Melanocyte of skin (primary cell): ENCODE data around the gene MEIG1. TPM values are rescaled to one million over a fixed set of nuclear protein-coding genes. Genes with fewer than 3 reads are reported as not detected.

Source experiments
- total RNA-seq, 2 donors: library from RNA; depleted of rRNA; stranded (reverse); fragments of >200 nt; gene quantifications; 2 replicates each; pipeline ENCODE4 v1.2.3, GENCODE V29; 2012

MEIG1 gene
- under 1 TPM in 1 of 2 donors, not detected in 1; 0.34 TPM for total RNA-seq

GRCh38 chr10:14959221-14960057 is at the start of gene MEIG1:
TSS of gene MEIG1 (plus strand) at chr10:14959388. CDS start at chr10:14966469, 7,081 bp downstream.

GRCh38 chr10:14954001-14954770 is 5.0 kb upstream of the MEIG1 start, which contains the start of gene DCLRE1C:
TSS of gene DCLRE1C (minus strand) at chr10:14954096. CDS start at chr10:14954010, 86 bp downstream.

Other genes starting within 250 kb of the MEIG1 start
- gene FAM107B, start 184.5 kb upstream of the MEIG1 start, total RNA-seq, result 1 to 10 TPM; 2.3 to 8.3 TPM
- 1 to 10 TPM in 1 of 2 donors, under 1 TPM in 1; 0.33 to 1.4 TPM for gene CDNF, start 121.4 kb upstream of the MEIG1 start, total RNA-seq
- gene HSPA14, start 121.1 kb upstream of the MEIG1 start, total RNA-seq, result 10 to 100 TPM; 13.1 to 22.3 TPM
- 10 to 100 TPM; 17.6 to 28.3 TPM for gene MSANTD7, start 121.1 kb upstream of the MEIG1 start, total RNA-seq
- 10 to 100 TPM in 1 of 2 donors, 1 to 10 TPM in 1; 10.0 to 22.6 TPM for gene SUV39H2, start 80.5 kb upstream of the MEIG1 start, total RNA-seq
- gene DCLRE1C, start 5.3 kb upstream of the MEIG1 start, total RNA-seq, result 10 to 100 TPM; 10.7 to 23.0 TPM
- gene OLAH, start 84.6 kb downstream of the MEIG1 start, total RNA-seq, result under 1 TPM in 1 of 2 donors, not detected in 1; under 0.01 TPM
- under 1 TPM; under 0.01 to 0.67 TPM for gene ACBD7, start 129.4 kb downstream of the MEIG1 start, total RNA-seq
- gene RPP38, start 138.0 kb downstream of the MEIG1 start, total RNA-seq, result 10 to 100 TPM; 14.8 to 21.6 TPM
- gene NMT2, start 209.3 kb downstream of the MEIG1 start, total RNA-seq, result 10 to 100 TPM; 14.7 to 31.7 TPM